OCI-LY7 (cell line): ENCODE data around the gene SCN8A. TPM values are rescaled to one million over a fixed set of nuclear protein-coding genes. Genes with fewer than 3 reads are reported as not detected.

Experiments used
- BruUV-seq: library from RNA; stranded (reverse); fragments of 400-500 nt; replicated peaks from 2 replicates; lab custom pipeline; 2021; lab: Mats Ljungman, UMichigan
- CTCF ChIA-PET: fragments of 300-600 bp; sonication (Branson Sonifier 250); formaldehyde crosslinking; loops from one replicate; lab custom pipeline; 2022; ENCODE audit warnings: antibody characterized with exemption; ENCODE audit not compliant: unreplicated experiment; lab: Charles Lee
- POLR2A ChIA-PET: fragments of 300-600 bp; sonication (Branson Sonifier 250); formaldehyde crosslinking; loops from one replicate; lab custom pipeline; 2022; ENCODE audit warnings: antibody characterized with exemption; lab: Charles Lee
- DNase-seq: peaks from one replicate; pipeline ENCODE4 v3.0.0-alpha.2; 2015; ENCODE audit warnings: low spot score
- H2AFZ ChIP-seq: fragments of 200-600 bp; sonication (generic), shearing (Covaris generic); 2 replicates; pipeline ENCODE4 v1.6.1; 2014; ENCODE audit warnings: mild to moderate bottlenecking, antibody characterized with exemption, low read length, moderate library complexity
- H3K27ac ChIP-seq: fragments of 200-600 bp; sonication (generic); 2 replicates; pipeline ENCODE4 v1.5.1; 2014; ENCODE audit warnings: mixed run types, low read depth, mild to moderate bottlenecking, moderate library complexity, low read length, inconsistent platforms; ENCODE audit not compliant: poor library complexity, severe bottlenecking
- H3K36me3 ChIP-seq: fragments of 200-600 bp; sonication (generic); 2 replicates; pipeline ENCODE4 v1.6.1; 2014; ENCODE audit warnings: mild to moderate bottlenecking, antibody characterized with exemption, low read length, moderate library complexity, mixed read lengths; ENCODE audit not compliant: insufficient read depth
- H3K4me1 ChIP-seq: fragments of 200-600 bp; sonication (generic); 2 replicates; pipeline ENCODE4 v1.5.1; 2014; ENCODE audit warnings: mild to moderate bottlenecking, low read length; ENCODE audit not compliant: insufficient read depth, poor library complexity, severe bottlenecking
- H3K4me2 ChIP-seq: fragments of 200-600 bp; sonication (generic); 2 replicates; pipeline ENCODE4 v1.6.1; 2014; ENCODE audit warnings: mild to moderate bottlenecking, low read length
- H3K4me3 ChIP-seq: fragments of 200-600 bp; sonication (generic); 2 replicates; pipeline ENCODE4 v1.5.1; 2014; ENCODE audit warnings: mild to moderate bottlenecking, low read depth, low read length; ENCODE audit not compliant: poor library complexity, severe bottlenecking
- H3K79me2 ChIP-seq: fragments of 200-600 bp; sonication (generic); 2 replicates; pipeline ENCODE4 v1.6.1; 2016; ENCODE audit warnings: low read depth, mild to moderate bottlenecking, low read length, moderate library complexity, mixed read lengths; ENCODE audit not compliant: insufficient read depth
- H3K9me2 ChIP-seq: fragments of 200-600 bp; sonication (generic); 2 replicates; pipeline ENCODE4 v1.6.1; 2016; ENCODE audit warnings: mild to moderate bottlenecking, low read length, mixed read lengths; ENCODE audit not compliant: insufficient read depth
- H3K9me3 ChIP-seq: fragments of 200-600 bp; sonication (generic); 2 replicates; pipeline ENCODE4 v1.6.1; 2014; ENCODE audit warnings: mild to moderate bottlenecking, mixed run types, low read length, mixed read lengths
- H4K20me1 ChIP-seq: fragments of 200-600 bp; sonication (generic); 2 replicates; pipeline ENCODE4 v1.6.1; 2014; ENCODE audit warnings: mild to moderate bottlenecking, antibody characterized with exemption, low read length, moderate library complexity, mixed read lengths; ENCODE audit not compliant: insufficient read depth
- EZH2phosphoT487 ChIP-seq: fragments of 200-600 bp; sonication (generic); IDR thresholded peaks from 2 replicates; pipeline ENCODE4 v1.6.1; 2018; ENCODE audit warnings: low read depth, borderline replicate concordance, mild to moderate bottlenecking, mixed run types, antibody characterized with exemption, low read length, moderate library complexity, mixed read lengths
- intact Hi-C: fragments of 100-400 bp; cut with micrococcal nuclease; formaldehyde crosslinking; loops from one replicate; pipeline ENCODE4 v1.10.0; 2022; ENCODE audit not compliant: unreplicated experiment
- total RNA-seq, 2 experiments: library from RNA; depleted of rRNA in 1 of 2; stranded (reverse); fragments of >200 nt in 1 of 2; shearing (Covaris generic) in 1 of 2; gene quantifications; 2 replicates each; pipeline ENCODE4 v1.2.3, GENCODE V29; 2014 to 2022
- TF ChIP-seq, protein P1 (sequence below): fragments of 200-600 bp; sonication (generic); conservative IDR thresholded peaks from 2 replicates; pipeline ENCODE4 v1.5.1; 2014; ENCODE audit warnings: mild to moderate bottlenecking, antibody characterized with exemption, low read length, moderate library complexity, mixed read lengths

SCN8A gene
- total RNA-seq, 2 experiments from 2014 or later = 0.88 to 2.6 TPM

DNA sequence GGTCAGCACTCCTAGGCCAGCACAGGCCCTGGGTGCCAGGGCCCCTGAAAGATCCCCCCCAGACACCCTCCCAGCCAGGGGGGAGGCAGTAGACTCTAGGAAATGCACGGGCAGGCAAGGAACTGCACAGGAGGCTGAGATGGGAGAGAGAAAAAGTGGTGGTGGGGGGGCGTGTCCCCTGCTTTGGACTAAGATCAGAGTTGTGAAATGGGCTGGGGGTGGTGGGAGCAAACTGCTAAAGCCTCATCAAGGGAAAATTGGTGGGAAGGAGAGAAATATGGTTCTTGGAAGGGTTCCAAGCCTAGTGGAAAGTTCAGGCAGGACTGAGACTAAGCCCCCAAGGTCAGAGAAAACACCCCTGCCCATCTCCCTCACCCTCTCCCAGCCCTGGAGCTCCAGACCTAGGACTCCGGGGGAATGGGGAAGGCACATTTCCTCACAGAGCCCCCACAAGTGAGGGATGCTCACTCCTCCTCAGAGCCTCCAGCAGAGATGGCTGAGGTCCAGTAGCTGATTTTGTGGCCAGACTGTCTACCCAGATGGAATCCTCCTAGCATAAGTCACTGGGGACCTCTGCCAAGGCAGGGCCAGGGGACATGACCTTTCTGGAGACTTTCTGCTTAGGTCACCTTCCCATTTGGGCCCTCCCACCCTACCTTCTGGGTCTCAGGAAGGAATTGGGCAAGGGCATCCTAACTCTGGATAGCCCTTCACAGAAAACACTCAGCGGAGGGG is 227.7 kb downstream of the SCN8A start:
- Histone ChIP-seq H3K4me2 (no peak overlapping the region), H3K9me3 (no peaks in the 10 kb centered on the region), H4K20me1 (no peaks in the 10 kb centered on the region), H3K9me2 (no peaks in the 10 kb centered on the region), H3K27ac (no peak overlapping the region), H2AFZ (no peak overlapping the region), H3K79me2 (no peaks in the 10 kb centered on the region), H3K4me1 (no peaks in the 10 kb centered on the region), H3K4me3 (no peak overlapping the region), H3K36me3 (no peaks in the 10 kb centered on the region)
- no TSS peak for BruUV-seq
- intact Hi-C loops = no loop called here
- CTCF ChIA-PET = no interaction called here
- TF ChIP-seq, protein P1, sequence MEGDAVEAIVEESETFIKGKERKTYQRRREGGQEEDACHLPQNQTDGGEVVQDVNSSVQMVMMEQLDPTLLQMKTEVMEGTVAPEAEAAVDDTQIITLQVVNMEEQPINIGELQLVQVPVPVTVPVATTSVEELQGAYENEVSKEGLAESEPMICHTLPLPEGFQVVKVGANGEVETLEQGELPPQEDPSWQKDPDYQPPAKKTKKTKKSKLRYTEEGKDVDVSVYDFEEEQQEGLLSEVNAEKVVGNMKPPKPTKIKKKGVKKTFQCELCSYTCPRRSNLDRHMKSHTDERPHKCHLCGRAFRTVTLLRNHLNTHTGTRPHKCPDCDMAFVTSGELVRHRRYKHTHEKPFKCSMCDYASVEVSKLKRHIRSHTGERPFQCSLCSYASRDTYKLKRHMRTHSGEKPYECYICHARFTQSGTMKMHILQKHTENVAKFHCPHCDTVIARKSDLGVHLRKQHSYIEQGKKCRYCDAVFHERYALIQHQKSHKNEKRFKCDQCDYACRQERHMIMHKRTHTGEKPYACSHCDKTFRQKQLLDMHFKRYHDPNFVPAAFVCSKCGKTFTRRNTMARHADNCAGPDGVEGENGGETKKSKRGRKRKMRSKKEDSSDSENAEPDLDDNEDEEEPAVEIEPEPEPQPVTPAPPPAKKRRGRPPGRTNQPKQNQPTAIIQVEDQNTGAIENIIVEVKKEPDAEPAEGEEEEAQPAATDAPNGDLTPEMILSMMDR = no peak
- TF ChIP-seq EZH2phosphoT487 = no peak
- POLR2A ChIA-PET = interaction anchor here (0.6 kb wide), 1 partner anchor 46 kb away, joined by 3 read pairs; no protein-coding TSS in a partner anchor
- DNase-seq = no peak

DNA sequence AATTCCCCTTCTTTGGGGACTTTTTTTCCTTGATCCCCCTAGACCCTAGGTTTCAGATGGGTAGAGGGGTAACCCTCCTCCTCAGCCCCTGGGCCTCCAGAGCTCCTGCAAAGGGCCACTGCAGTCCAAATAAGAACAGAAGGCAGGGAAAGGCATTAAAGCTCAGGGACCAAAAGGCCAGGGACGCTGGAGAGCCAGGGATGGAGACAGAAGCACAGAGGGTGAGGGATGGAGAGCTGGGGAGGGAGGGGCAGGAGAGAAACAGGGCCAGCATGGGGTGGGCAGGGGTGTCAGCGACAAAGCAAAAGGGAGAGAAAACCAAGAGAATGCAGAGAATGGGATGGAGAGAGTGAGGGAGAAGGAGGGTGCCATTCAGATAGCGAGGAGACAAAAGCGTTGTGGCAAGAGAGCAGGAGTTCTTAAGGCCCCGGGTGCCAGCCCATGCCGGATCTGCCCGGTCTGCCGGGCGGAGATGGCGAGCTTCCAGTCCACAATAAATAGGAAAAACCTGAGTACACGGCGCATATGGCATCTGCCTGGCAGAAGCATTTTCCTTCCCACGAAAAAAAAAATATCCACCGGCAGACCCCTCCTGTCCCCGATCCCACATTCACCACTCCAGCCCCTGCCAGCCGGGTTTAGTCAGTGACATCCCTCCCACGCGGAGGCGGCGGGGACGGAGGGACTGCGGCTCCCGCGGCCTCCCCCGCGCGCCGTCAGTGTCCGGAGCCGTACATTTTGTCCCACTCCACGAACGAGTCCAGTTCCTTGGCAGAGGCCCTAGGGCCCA is 228.9 kb downstream of the SCN8A start:
- H2AFZ ChIP-seq = no peak overlapping the region
- no peak overlapping the region for H3K4me2 ChIP-seq
- TF ChIP-seq EZH2phosphoT487 = no peak
- TF ChIP-seq, protein P1 = no peak
- no peaks in the 10 kb centered on the region for H3K4me1 ChIP-seq
- H3K79me2 ChIP-seq = no peaks in the 10 kb centered on the region
- no TSS peak for BruUV-seq
- no peaks in the 10 kb centered on the region for H3K9me2 ChIP-seq
- H4K20me1 ChIP-seq = no peaks in the 10 kb centered on the region
- ChIA-PET CTCF (no interaction called here), POLR2A (interaction anchor here (0.6 kb wide), 1 partner anchor 47 kb away, joined by 3 read pairs; no protein-coding TSS in a partner anchor)
- no peak for DNase-seq
- H3K9me3 ChIP-seq = no peaks in the 10 kb centered on the region
- H3K27ac ChIP-seq = no peak overlapping the region
- no peaks in the 10 kb centered on the region for H3K36me3 ChIP-seq
- H3K4me3 ChIP-seq = no peak overlapping the region
- intact Hi-C loops = no loop called here
